HepG2 (cell line): ENCODE data around the gene ECSIT. TPM values are rescaled to one million over a fixed set of nuclear protein-coding genes. Genes with fewer than 3 reads are reported as not detected.

Source experiments
- DZIP1 ChIP-seq: sonication (generic); formaldehyde crosslinking; IDR thresholded peaks from 2 replicates; pipeline ENCODE4 v1.5.0; 2020; ENCODE audit warnings: mild to moderate bottlenecking, missing genetic modification reagents
- GABPA ChIP-seq, 2 experiments: IDR thresholded peaks; 2 replicates each; pipeline ENCODE4 v1.6.1; 2011 to 2016; ENCODE audit warnings: low read depth in 2 of 2, low read length in 1 of 2, missing biosample characterization in 1 of 2, missing genetic modification characterization in 1 of 2
- HIVEP1 ChIP-seq: sonication (generic); formaldehyde crosslinking; IDR thresholded peaks from 2 replicates; pipeline ENCODE4 v1.4.0; 2020; ENCODE audit warnings: mild to moderate bottlenecking, missing genetic modification reagents
- HMG20A ChIP-seq: IDR thresholded peaks from 2 replicates; pipeline ENCODE4 v1.6.1; 2016; ENCODE audit warnings: borderline replicate concordance
- MYPOP ChIP-seq: sonication (generic); formaldehyde crosslinking; IDR thresholded peaks from 2 replicates; pipeline ENCODE4 v1.8.1; 2023; ENCODE audit warnings: mild to moderate bottlenecking, moderate library complexity, missing genetic modification reagents
- NKX3-1 ChIP-seq: sonication (generic); formaldehyde crosslinking; IDR thresholded peaks from 2 replicates; pipeline ENCODE4 v1.5.0; 2020; ENCODE audit warnings: missing genetic modification reagents
- PPARG ChIP-seq: conservative IDR thresholded peaks from 2 replicates; pipeline ENCODE4 v1.6.1; 2016; ENCODE audit warnings: missing biosample characterization, missing genetic modification reagents
- SALL2 ChIP-seq: sonication (generic); formaldehyde crosslinking; IDR thresholded peaks from 2 replicates; pipeline ENCODE4 v1.8.1; 2023; ENCODE audit warnings: mild to moderate bottlenecking, missing genetic modification reagents, inconsistent platforms
- SMC3 ChIP-seq: IDR thresholded peaks from 2 replicates; pipeline ENCODE4 v1.6.1; 2011; ENCODE audit warnings: low read length, improper control_type of control experiment
- TEF ChIP-seq: sonication (generic); formaldehyde crosslinking; IDR thresholded peaks from 2 replicates; pipeline ENCODE4 v1.5.0; 2020; ENCODE audit warnings: missing genetic modification reagents
- TOE1 ChIP-seq: sonication (generic); formaldehyde crosslinking; IDR thresholded peaks from 2 replicates; pipeline ENCODE4 v1.4.0; 2020; ENCODE audit warnings: mild to moderate bottlenecking, missing genetic modification reagents
- ZBTB1 ChIP-seq: sonication (generic); formaldehyde crosslinking; IDR thresholded peaks from 2 replicates; pipeline ENCODE4 v1.4.0; 2020; ENCODE audit warnings: missing genetic modification reagents, borderline replicate concordance
- ZNF274 ChIP-seq: sonication (generic); formaldehyde crosslinking; IDR thresholded peaks from 2 replicates; pipeline ENCODE4 v1.5.1; 2020; ENCODE audit warnings: mild to moderate bottlenecking, missing genetic modification reagents
- ZNF296 ChIP-seq: sonication (generic); formaldehyde crosslinking; conservative IDR thresholded peaks from 2 replicates; pipeline ENCODE4 v1.5.0; 2020; ENCODE audit warnings: mild to moderate bottlenecking, missing genetic modification reagents
- ZNF34 ChIP-seq: sonication (generic); formaldehyde crosslinking; IDR thresholded peaks from 2 replicates; pipeline ENCODE4 v1.4.0; 2020; ENCODE audit warnings: mild to moderate bottlenecking, missing genetic modification reagents, borderline replicate concordance
- ZNF569 ChIP-seq: sonication (generic); formaldehyde crosslinking; IDR thresholded peaks from 2 replicates; pipeline ENCODE4 v1.5.0; 2020; ENCODE audit warnings: mild to moderate bottlenecking, missing genetic modification reagents, moderate library complexity, borderline replicate concordance
- ZNF746 ChIP-seq: sonication (generic); formaldehyde crosslinking; IDR thresholded peaks from 2 replicates; pipeline ENCODE4 v1.8.0; 2022; ENCODE audit warnings: mild to moderate bottlenecking, missing genetic modification reagents
- ZNF777 ChIP-seq: sonication (generic); formaldehyde crosslinking; IDR thresholded peaks from 2 replicates; pipeline ENCODE4 v1.4.0; 2020; ENCODE audit warnings: missing genetic modification reagents
- polyA plus RNA-seq, 8 experiments: library from polyadenylated mRNA; depleted of rRNA in 3 of 8; stranded (reverse) in 7 of 8; unstranded in 1 of 8; fragments of >200 nt; fragmentation: Illumina TruSeq in 4 of 8; extraction: Trizol in 4 of 8; gene quantifications; 2 replicates each; pipeline versions ENCODE4 v1.2.1 to v1.2.3, GENCODE V29; 2011 to 2016; ENCODE audit warnings: low read depth in 4 of 8, missing spikeins in 1 of 8, mixed read lengths in 1 of 8; ENCODE audit not compliant: insufficient read depth in 1 of 8
- total RNA-seq, 5 experiments: library from RNA; depleted of rRNA; stranded (reverse); fragments of >200 nt; fragmentation: Illumina TruSeq; extraction: Trizol; gene quantifications; 2 replicates each; pipeline ENCODE4 v1.2.3, GENCODE V29; 2016; ENCODE audit warnings: low read depth in 1 of 5
- TF ChIP-seq, protein P1 (sequence below): sonication (generic); formaldehyde crosslinking; IDR thresholded peaks from 2 replicates; pipeline ENCODE4 v1.8.1; 2023; ENCODE audit warnings: mild to moderate bottlenecking, missing genetic modification reagents, borderline replicate concordance
- TF ChIP-seq, protein P2 (sequence below): sonication (generic); formaldehyde crosslinking; conservative IDR thresholded peaks from 2 replicates; pipeline ENCODE4 v1.4.0; 2020; ENCODE audit warnings: missing genetic modification reagents

The ECSIT gene
- total and polyA plus RNA-seq, 2 of the 13 experiments (the other 11 are each of a cell fraction or from before 2014, with no cell fraction given), result 36.4 to 62.3 TPM

GRCh38 chr19:11482384-11483050 lies 46.4 kb downstream of the ECSIT start (continued):
- no peak for TF ChIP-seq GABPA (IDR thresholded peaks at IDR 0.05; ENCODE audit: low read depth, low read length)
- no peak for TF ChIP-seq GABPA (CRISPR knock-in tag; IDR thresholded peaks at IDR 0.05; ENCODE audit: low read depth)
- TF ChIP-seq ZNF569 (CRISPR knock-in tag), result 0 out of 2 replicates have a peak, but pooled peaks have one; percentile 39
- no peak for TF ChIP-seq HMG20A (CRISPR knock-in tag)
- TF ChIP-seq ZNF777, result no peak
- TF ChIP-seq, protein P1, sequence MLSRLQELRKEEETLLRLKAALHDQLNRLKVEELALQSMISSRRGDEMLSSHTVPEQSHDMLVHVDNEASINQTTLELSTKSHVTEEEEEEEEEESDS, result peak; percentile 63; the same call in 1 of the 2 replicates
- TF ChIP-seq TOE1 (CRISPR knock-in tag), result no peak; the same call in 1 of the 2 replicates
- TF ChIP-seq ZNF746 (CRISPR knock-in tag), result 0 out of 2 replicates have a peak, but pooled peaks have one; percentile 38
- 0 out of 2 replicates have a peak, but pooled peaks have one; percentile 37 for TF ChIP-seq HIVEP1
- 0 out of 2 replicates have a peak, but pooled peaks have one; percentile 47 for TF ChIP-seq MYPOP (CRISPR knock-in tag)
- TF ChIP-seq ZNF296 (CRISPR knock-in tag), result no peak
- no peak for TF ChIP-seq ZNF34 (CRISPR knock-in tag)
- peak; percentile 95 for TF ChIP-seq SALL2 (CRISPR knock-in tag)
- peak; percentile 81 for TF ChIP-seq NKX3-1 (CRISPR knock-in tag)
- TF ChIP-seq PPARG (CRISPR knock-in tag), result 0 out of 2 replicates have a peak, but pooled peaks have one; percentile 57
- peak; percentile 61; the same call in 1 of the 2 replicates for TF ChIP-seq TEF (CRISPR knock-in tag)
- TF ChIP-seq SMC3, result no peak; the same call in 1 of the 2 replicates
- no peak for TF ChIP-seq ZBTB1 (CRISPR knock-in tag)
- no peak for TF ChIP-seq DZIP1 (CRISPR knock-in tag)
- peak; percentile 86; the same call in 1 of the 2 replicates for TF ChIP-seq ZNF274 (CRISPR knock-in tag)
- TF ChIP-seq, protein P2, sequence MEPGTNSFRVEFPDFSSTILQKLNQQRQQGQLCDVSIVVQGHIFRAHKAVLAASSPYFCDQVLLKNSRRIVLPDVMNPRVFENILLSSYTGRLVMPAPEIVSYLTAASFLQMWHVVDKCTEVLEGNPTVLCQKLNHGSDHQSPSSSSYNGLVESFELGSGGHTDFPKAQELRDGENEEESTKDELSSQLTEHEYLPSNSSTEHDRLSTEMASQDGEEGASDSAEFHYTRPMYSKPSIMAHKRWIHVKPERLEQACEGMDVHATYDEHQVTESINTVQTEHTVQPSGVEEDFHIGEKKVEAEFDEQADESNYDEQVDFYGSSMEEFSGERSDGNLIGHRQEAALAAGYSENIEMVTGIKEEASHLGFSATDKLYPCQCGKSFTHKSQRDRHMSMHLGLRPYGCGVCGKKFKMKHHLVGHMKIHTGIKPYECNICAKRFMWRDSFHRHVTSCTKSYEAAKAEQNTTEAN (CRISPR knock-in tag), result peak; percentile 84
